ENCODE results near the gene GLRA1. TPM values are rescaled to one million over a fixed set of nuclear protein-coding genes. Genes with fewer than 3 reads are reported as not detected.

GLRA1 gene
- total RNA-seq, 1 donor from 2014 or later: not detected

DNA sequence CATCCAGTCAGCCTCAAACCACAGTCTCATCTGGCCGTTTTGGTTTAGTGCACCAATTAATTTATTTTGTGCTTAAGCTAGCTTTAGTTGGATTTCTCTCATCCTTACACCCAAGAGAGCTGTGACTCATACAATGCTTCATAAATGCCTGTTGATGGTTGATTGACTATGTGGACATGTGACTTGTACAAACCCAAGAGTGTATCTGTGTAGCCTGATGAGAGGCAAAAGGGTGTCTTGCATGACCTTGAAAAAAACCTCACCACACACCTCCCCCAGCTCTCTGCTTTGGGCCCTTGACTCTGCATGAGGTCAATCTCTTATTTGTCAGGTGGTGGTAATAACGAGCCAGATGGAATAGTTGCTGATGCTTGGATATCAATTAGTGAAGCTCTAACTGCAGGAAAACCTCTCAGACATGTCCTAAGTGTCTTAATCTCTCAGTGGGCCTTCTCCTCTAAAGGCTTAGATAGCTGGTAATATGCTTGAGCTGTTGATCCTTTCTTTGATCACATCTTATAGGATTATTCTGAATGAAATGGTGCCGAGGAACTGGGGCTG lies 10.6 kb upstream of the GLRA1 start:
- DNase-seq (no peak), ATAC-seq (no peak)
- Histone ChIP-seq H3K4me3 (no peak overlapping the region), H3K27me3 (ENCODE audit: low read depth) (no peaks in the 10 kb centered on the region), H3K9me3 (peaks cover 12% of the 10 kb centered on the region), H3K4me1 (no peaks in the 10 kb centered on the region), H3K36me3 (no peaks in the 10 kb centered on the region), H3K27ac (no peak overlapping the region)
- TF ChIP-seq, protein P1, sequence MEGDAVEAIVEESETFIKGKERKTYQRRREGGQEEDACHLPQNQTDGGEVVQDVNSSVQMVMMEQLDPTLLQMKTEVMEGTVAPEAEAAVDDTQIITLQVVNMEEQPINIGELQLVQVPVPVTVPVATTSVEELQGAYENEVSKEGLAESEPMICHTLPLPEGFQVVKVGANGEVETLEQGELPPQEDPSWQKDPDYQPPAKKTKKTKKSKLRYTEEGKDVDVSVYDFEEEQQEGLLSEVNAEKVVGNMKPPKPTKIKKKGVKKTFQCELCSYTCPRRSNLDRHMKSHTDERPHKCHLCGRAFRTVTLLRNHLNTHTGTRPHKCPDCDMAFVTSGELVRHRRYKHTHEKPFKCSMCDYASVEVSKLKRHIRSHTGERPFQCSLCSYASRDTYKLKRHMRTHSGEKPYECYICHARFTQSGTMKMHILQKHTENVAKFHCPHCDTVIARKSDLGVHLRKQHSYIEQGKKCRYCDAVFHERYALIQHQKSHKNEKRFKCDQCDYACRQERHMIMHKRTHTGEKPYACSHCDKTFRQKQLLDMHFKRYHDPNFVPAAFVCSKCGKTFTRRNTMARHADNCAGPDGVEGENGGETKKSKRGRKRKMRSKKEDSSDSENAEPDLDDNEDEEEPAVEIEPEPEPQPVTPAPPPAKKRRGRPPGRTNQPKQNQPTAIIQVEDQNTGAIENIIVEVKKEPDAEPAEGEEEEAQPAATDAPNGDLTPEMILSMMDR (IDR thresholded peaks at IDR 0.05): no peak
- intact Hi-C loops (cut with DNase I): no loop called here

DNA sequence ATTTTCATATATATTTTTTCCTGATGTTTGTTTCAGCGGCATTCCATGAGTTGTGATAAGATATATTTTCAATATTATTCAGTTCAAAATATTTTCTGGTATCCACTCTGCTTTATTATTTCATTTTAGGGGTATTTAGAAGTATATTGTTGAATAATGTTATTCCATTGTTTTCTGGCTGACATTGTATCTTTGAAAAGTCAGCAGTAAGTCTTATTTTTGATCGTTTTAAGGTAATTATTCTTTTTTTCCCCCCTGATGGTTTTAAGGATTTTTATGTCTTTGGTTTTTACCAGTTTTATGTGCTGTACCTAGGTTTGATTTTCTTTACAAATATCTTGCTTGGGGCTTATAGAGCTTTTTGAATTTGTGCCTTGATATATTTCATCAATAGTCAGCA lies 6.6 kb upstream of the GLRA1 start:
- Histone ChIP-seq H3K36me3 (no peaks in the 10 kb centered on the region), H3K27me3 (ENCODE audit: low read depth) (peaks cover 1% of the 10 kb centered on the region), H3K4me3 (no peak overlapping the region), H3K27ac (no peak overlapping the region), H3K9me3 (peaks cover 12% of the 10 kb centered on the region), H3K4me1 (no peaks in the 10 kb centered on the region)
- ATAC-seq (no peak), DNase-seq (no peak)
- intact Hi-C loops (cut with DNase I): no loop called here
- TF ChIP-seq, protein P1 (IDR thresholded peaks at IDR 0.05): no peak

DNA sequence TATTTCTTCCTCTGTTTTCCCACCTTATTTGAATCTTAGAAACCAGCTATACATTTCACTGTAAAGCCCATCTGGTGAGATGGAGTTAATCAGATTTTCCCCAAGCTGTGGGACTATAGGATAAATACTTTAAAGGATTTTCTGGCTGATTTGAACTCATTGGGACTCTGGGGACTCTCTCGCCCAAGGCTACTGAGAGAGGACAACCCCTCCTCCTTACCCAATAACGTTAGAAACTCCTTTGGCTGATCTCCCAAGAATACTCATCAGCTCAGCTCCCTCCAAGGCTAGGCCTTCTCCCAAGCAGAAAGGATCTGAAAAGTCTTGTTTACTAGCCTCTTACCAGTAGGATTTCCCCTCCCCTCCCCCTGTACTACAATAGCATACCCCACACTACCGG lies 1.5 kb upstream of the GLRA1 start:
- ATAC-seq (no peak), DNase-seq (no peak)
- TF ChIP-seq, protein P1 (IDR thresholded peaks at IDR 0.05): no peak
- Histone ChIP-seq H3K36me3 (no peaks in the 10 kb centered on the region), H3K4me1 (no peaks in the 10 kb centered on the region), H3K27me3 (ENCODE audit: low read depth) (peaks cover 22% of the 10 kb centered on the region), H3K4me3 (no peak overlapping the region), H3K27ac (no peak overlapping the region), H3K9me3 (peaks cover under 1% of the 10 kb centered on the region)
- intact Hi-C loops (cut with DNase I): no loop called here

DNA sequence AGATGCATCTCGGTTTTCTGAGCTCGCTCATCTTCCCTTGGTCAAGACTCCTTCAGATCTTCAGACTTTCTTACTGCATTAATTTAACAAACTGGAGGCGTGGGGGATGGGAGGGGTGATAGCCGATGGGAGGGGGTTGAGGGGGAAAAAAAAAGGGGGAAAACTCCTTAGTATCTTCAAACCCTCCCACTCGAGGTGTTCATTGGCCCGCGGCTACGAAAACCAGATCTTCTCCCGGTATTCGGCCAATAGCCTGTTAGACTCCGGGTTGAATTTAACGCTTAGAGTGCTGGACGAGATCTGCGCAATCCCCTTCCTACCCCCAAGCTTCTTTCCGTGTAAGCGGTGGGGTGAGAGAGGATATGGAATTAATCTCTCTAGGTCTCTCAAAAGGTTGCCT lies 689 bp upstream of the GLRA1 start:
- DNase-seq (no peak), ATAC-seq (no peak)
- TF ChIP-seq, protein P1 (IDR thresholded peaks at IDR 0.05): no peak
- Histone ChIP-seq H3K4me3 (no peak overlapping the region), H3K27ac (no peak overlapping the region), H3K36me3 (no peaks in the 10 kb centered on the region), H3K9me3 (no peaks in the 10 kb centered on the region), H3K27me3 (ENCODE audit: low read depth) (peaks cover 22% of the 10 kb centered on the region), H3K4me1 (no peaks in the 10 kb centered on the region)
- intact Hi-C loops (cut with DNase I): no loop called here

DNA sequence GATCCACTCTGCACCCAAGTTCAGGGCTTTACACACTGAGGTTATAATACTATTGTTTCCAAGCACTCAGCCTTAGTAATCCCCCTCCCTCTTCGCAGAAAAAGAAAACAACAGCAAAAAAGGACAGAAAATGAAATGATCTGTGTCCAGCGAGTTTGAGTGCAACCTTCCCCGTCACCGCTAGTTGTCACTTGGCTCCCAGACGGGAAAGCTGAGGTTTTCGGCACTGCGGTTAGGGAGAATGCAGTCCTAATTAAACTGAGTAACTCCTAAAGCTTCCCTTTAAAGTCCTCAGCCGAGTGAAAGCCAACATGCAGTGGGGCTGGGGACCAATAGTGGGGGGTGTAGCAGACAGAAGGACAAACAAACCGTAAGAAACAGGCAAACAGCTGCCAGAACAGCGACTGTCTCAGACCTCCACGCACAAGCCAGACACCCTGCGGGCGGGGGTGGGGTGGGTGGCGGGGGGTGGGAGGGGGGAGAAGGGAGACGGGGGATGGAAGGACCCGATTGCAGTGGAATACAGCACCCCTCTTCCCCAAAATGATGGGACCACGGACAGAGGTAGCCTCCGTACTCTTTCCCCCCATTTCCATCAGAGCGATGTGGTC lies 680 bp downstream of the GLRA1 start:
- TF ChIP-seq, protein P1 (IDR thresholded peaks at IDR 0.05): no peak
- no peaks in the 10 kb centered on the region for H3K36me3 ChIP-seq
- no peaks in the 10 kb centered on the region for H3K4me1 ChIP-seq
- no peak overlapping the region for H3K4me3 ChIP-seq
- peaks cover 22% of the 10 kb centered on the region for H3K27me3 ChIP-seq (ENCODE audit: low read depth)
- intact Hi-C loops (cut with DNase I): no loop called here
- no peak for ATAC-seq
- H3K27ac ChIP-seq: no peak overlapping the region
- H3K9me3 ChIP-seq: no peaks in the 10 kb centered on the region
- DNase-seq: no peak

Measured in lower lobe of right lung (tissue), 2 donors.